GM20000 (cell line): Measurements from ENCODE around the gene ENTREP1.

Source experiments
- DNase-seq: peaks from one replicate; pipeline ENCODE4 v3.0.0; 2012; ENCODE audit warnings: low spot score
- CTCF ChIP-seq: IDR thresholded peaks from 2 replicates; pipeline ENCODE4 v1.5.1; 2012; ENCODE audit warnings: mild to moderate bottlenecking, control low read depth; ENCODE audit errors: extremely low read depth, missing control alignments

The ENTREP1 gene

GRCh38 chr9:69324549-69325401 lies at the start of gene ENTREP1:
TSS of gene ENTREP1 (plus strand) at chr9:69325215. CDS start at chr9:69325310, 95 bp downstream.
- no peak for TF ChIP-seq CTCF
- peak; percentile 43 for DNase-seq

GRCh38 chr9:69276775-69277174 lies 48.2 kb upstream of the ENTREP1 start:
- DNase-seq: no peak
- no peak for TF ChIP-seq CTCF

- no peak for TF ChIP-seq CTCF
- no peak for DNase-seq
Observed at GRCh38 chr9:69279084-69279731, 45.8 kb upstream of the ENTREP1 start.

GRCh38 chr9:69279733-69280132 lies 45.3 kb upstream of the ENTREP1 start:
- no peak for DNase-seq
- no peak for TF ChIP-seq CTCF

GRCh38 chr9:69283003-69283402 lies 42.0 kb upstream of the ENTREP1 start:
- no peak for DNase-seq
- TF ChIP-seq CTCF: no peak

- no peak for DNase-seq
- no peak for TF ChIP-seq CTCF
Observed at GRCh38 chr9:69292078-69292477, 32.9 kb upstream of the ENTREP1 start.

GRCh38 chr9:69293156-69293555 lies 31.9 kb upstream of the ENTREP1 start:
- DNase-seq: no peak
- no peak for TF ChIP-seq CTCF
